SU-DHL-6 (cell line): ENCODE data around the gene PSMC4.

Source experiments
- EZH2phosphoT487 ChIP-seq: fragments of 200-600 bp; sonication (generic), shearing (Covaris generic); conservative IDR thresholded peaks from 2 replicates; pipeline ENCODE4 v1.6.1; 2018; ENCODE audit warnings: mild to moderate bottlenecking, antibody characterized with exemption, low read length, moderate library complexity, mixed read lengths
- TF ChIP-seq, protein P1 (sequence below): fragments of 200-600 bp; sonication (generic); IDR thresholded peaks from one replicate; pipeline ENCODE4 v1.5.1; 2017; ENCODE audit warnings: antibody characterized with exemption, mild to moderate bottlenecking, low read length, moderate library complexity; ENCODE audit not compliant: insufficient read depth, poor library complexity, severe bottlenecking

DNA sequence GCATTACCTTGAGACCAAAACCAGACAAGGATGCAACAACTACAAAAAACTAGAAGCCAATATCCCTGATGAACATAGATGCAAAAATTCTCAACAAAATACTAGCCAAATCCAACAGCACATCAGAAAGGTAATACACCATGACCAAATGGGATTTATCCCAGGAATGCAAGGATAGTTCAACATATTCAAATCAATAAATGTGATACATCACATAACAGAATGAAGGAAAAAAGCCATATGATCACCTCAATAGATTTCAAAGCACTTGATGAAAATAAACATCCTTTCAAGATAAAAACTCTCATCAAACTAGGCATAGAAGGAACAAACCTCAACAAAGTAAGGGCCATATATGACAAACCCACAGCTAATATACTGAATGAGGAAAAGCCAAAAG, 15.7 kb downstream of the PSMC4 start:
- TF ChIP-seq, protein P1, sequence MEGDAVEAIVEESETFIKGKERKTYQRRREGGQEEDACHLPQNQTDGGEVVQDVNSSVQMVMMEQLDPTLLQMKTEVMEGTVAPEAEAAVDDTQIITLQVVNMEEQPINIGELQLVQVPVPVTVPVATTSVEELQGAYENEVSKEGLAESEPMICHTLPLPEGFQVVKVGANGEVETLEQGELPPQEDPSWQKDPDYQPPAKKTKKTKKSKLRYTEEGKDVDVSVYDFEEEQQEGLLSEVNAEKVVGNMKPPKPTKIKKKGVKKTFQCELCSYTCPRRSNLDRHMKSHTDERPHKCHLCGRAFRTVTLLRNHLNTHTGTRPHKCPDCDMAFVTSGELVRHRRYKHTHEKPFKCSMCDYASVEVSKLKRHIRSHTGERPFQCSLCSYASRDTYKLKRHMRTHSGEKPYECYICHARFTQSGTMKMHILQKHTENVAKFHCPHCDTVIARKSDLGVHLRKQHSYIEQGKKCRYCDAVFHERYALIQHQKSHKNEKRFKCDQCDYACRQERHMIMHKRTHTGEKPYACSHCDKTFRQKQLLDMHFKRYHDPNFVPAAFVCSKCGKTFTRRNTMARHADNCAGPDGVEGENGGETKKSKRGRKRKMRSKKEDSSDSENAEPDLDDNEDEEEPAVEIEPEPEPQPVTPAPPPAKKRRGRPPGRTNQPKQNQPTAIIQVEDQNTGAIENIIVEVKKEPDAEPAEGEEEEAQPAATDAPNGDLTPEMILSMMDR, result no peak
- TF ChIP-seq EZH2phosphoT487, result no peak
